K562 (cell line): ENCODE results near the gene RBPMS2. TPM values are rescaled to one million over a fixed set of nuclear protein-coding genes. Genes with fewer than 3 reads are reported as not detected.

Experiments
- CHD4 ChIP-seq: fragments of 200-600 bp; sonication (generic); IDR thresholded peaks from 3 replicates; pipeline ENCODE4 v1.6.1; 2012; ENCODE audit warnings: low read depth, mild to moderate bottlenecking, mixed read lengths, low read length, inconsistent platforms; ENCODE audit not compliant: insufficient read depth, insufficient replicate concordance, poor library complexity, severe bottlenecking
- DIDO1 ChIP-seq: fragments of 450-650 bp; IDR thresholded peaks from 2 replicates; pipeline ENCODE4 v1.6.1; 2016; ENCODE audit warnings: low read depth, missing biosample characterization, missing genetic modification characterization
- E2F5 ChIP-seq: sonication (generic); formaldehyde crosslinking; IDR thresholded peaks from 2 replicates; pipeline ENCODE4 v1.8.0; 2022; ENCODE audit warnings: mild to moderate bottlenecking, missing genetic modification reagents
- FOXP1 ChIP-seq: sonication (generic); formaldehyde crosslinking; IDR thresholded peaks from 2 replicates; pipeline ENCODE4 v1.8.0; 2022; ENCODE audit warnings: mild to moderate bottlenecking, missing genetic modification reagents
- KAT8 ChIP-seq: fragments of 450-650 bp; IDR thresholded peaks from 2 replicates; pipeline ENCODE4 v1.6.1; 2016; ENCODE audit warnings: low read depth, mild to moderate bottlenecking
- KHSRP ChIP-seq: fragments of 450-650 bp; IDR thresholded peaks from 2 replicates; pipeline ENCODE4 v1.6.1; 2017
- L3MBTL2 ChIP-seq: fragments of 450-650 bp; IDR thresholded peaks from 2 replicates; pipeline ENCODE4 v1.6.1; 2016; ENCODE audit warnings: mild to moderate bottlenecking, moderate library complexity
- MYNN ChIP-seq, 2 experiments: sonication (generic); formaldehyde crosslinking in 1 of 2; IDR thresholded peaks; 2 replicates each; pipeline versions ENCODE4 v1.5.0 to v1.6.1; 2016 to 2020; ENCODE audit warnings: antibody characterized with exemption in 1 of 2, missing genetic modification reagents in 1 of 2
- NBN ChIP-seq: fragments of 450-650 bp; IDR thresholded peaks from 2 replicates; pipeline ENCODE4 v1.6.1; 2016; ENCODE audit warnings: low read depth, mild to moderate bottlenecking
- NCOR1 ChIP-seq: fragments of 450-650 bp; IDR thresholded peaks from 2 replicates; pipeline ENCODE4 v1.6.1; 2016; ENCODE audit warnings: mild to moderate bottlenecking, moderate library complexity
- NFIC ChIP-seq: fragments of 450-650 bp; IDR thresholded peaks from 2 replicates; pipeline ENCODE4 v1.6.1; 2017; ENCODE audit warnings: mild to moderate bottlenecking, inconsistent platforms
- PHTF2 ChIP-seq: fragments of 250-450 bp; sonication (Bioruptor Pico); IDR thresholded peaks from 2 replicates; pipeline ENCODE4 v1.5.0; 2021; ENCODE audit warnings: mild to moderate bottlenecking
- POLR2B ChIP-seq: fragments of 450-650 bp; IDR thresholded peaks from 2 replicates; pipeline ENCODE4 v1.6.1; 2018; ENCODE audit warnings: low read depth; ENCODE audit not compliant: partially characterized antibody
- RAD21 ChIP-seq, 2 experiments: fragments of 250-450 bp in 1 of 2; fragments of 450-650 bp in 1 of 2; sonication (Bioruptor Pico) in 1 of 2; formaldehyde crosslinking in 1 of 2; IDR thresholded peaks in 1 of 2; conservative IDR thresholded peaks in 1 of 2; 2 replicates each; pipeline versions ENCODE4 v1.4.0 to v1.8.0; 2020 to 2022; ENCODE audit warnings: mild to moderate bottlenecking in 2 of 2, moderate library complexity in 1 of 2
- SREBF2 ChIP-seq: sonication (generic); formaldehyde crosslinking; IDR thresholded peaks from 2 replicates; pipeline ENCODE4 v1.4.0; 2020; ENCODE audit warnings: mild to moderate bottlenecking, missing genetic modification reagents
- SRSF3 ChIP-seq: fragments of 200-400 bp; formaldehyde crosslinking; IDR thresholded peaks from 2 replicates; pipeline ENCODE4 v1.6.1; 2016; ENCODE audit warnings: mild to moderate bottlenecking, low read length, moderate library complexity; ENCODE audit not compliant: insufficient read depth
- TBL1XR1 ChIP-seq, 2 experiments: IDR thresholded peaks; 2 replicates each; pipeline ENCODE4 v1.6.1; 2012; ENCODE audit warnings: improper control_type of control experiment in 2 of 2, low read length in 2 of 2, mild to moderate bottlenecking in 1 of 2
- ZFX ChIP-seq: sonication (generic); formaldehyde crosslinking; IDR thresholded peaks from 2 replicates; pipeline ENCODE4 v1.8.0; 2022; ENCODE audit warnings: mild to moderate bottlenecking, missing genetic modification reagents, moderate library complexity
- ZNF212 ChIP-seq: fragments of 450-650 bp; formaldehyde crosslinking; IDR thresholded peaks from 2 replicates; pipeline ENCODE4 v1.4.0; 2020; ENCODE audit warnings: mild to moderate bottlenecking
- ZNF354B ChIP-seq: fragments of 250-450 bp; sonication (Bioruptor Pico); IDR thresholded peaks from 2 replicates; pipeline ENCODE4 v1.4.0; 2020
- ZNF551 ChIP-seq: fragments of 250-450 bp; sonication (Bioruptor Pico); IDR thresholded peaks from 2 replicates; pipeline ENCODE4 v1.5.0; 2021; ENCODE audit warnings: mild to moderate bottlenecking, moderate library complexity
- ZNF609 ChIP-seq: sonication (generic); formaldehyde crosslinking; IDR thresholded peaks from 2 replicates; pipeline ENCODE4 v1.8.1; 2023; ENCODE audit warnings: missing genetic modification reagents, mild to moderate bottlenecking, borderline replicate concordance
- ZNF79 ChIP-seq: fragments of 250-450 bp; sonication (Bioruptor Pico); IDR thresholded peaks from 2 replicates; pipeline ENCODE4 v1.4.0; 2020; ENCODE audit warnings: low read depth, mild to moderate bottlenecking, moderate library complexity
- ZSCAN29 ChIP-seq: fragments of 450-650 bp; IDR thresholded peaks from 2 replicates; pipeline ENCODE4 v1.6.1; 2017
- polyA plus RNA-seq, 8 experiments: library from polyadenylated mRNA; depleted of rRNA in 4 of 8; stranded (reverse) in 5 of 8; unstranded in 3 of 8; fragments of >200 nt; fragmentation: Nextera tagmentation in 2 of 8; fragmentation: Illumina TruSeq in 1 of 8; extraction: Ambion mirVana in 2 of 8; extraction: Trizol in 1 of 8; gene quantifications; 2 replicates each; pipeline versions ENCODE4 v1.2.1 to v1.2.3, GENCODE V29; 2011 to 2014; ENCODE audit warnings: inconsistent platforms in 1 of 8, missing spikeins in 1 of 8
- total RNA-seq, 7 experiments: library from RNA; depleted of rRNA in 6 of 7; stranded (reverse); fragments of >200 nt in 6 of 7; fragmentation: Illumina TruSeq in 2 of 7; extraction: Trizol in 2 of 7; gene quantifications; 2 replicates each; pipeline versions ENCODE4 v1.2.1 to v1.2.3, GENCODE V29; 2011 to 2021; ENCODE audit warnings: low replicate concordance in 1 of 7

RBPMS2 gene
- total and polyA plus RNA-seq, 9 of the 15 experiments (the other 6 are each of a cell fraction or from before 2014, with no cell fraction given), result 0.11 to 2.6 (median 0.37) TPM; not detected in 1

GRCh38 chr15:64731012-64731804 is 44.2 kb downstream of the RBPMS2 start (continued):
- TF ChIP-seq ZNF79 (CRISPR knock-in tag), result no peak
- no peak for TF ChIP-seq NBN
- TF ChIP-seq NFIC, result peak; percentile 5; the same call in 1 of the 2 replicates
- TF ChIP-seq CHD4, result no peak
- no peak for TF ChIP-seq SREBF2 (CRISPR knock-in tag)
- no peak for TF ChIP-seq ZSCAN29
- TF ChIP-seq NCOR1, result no peak
- no peak for TF ChIP-seq SRSF3
- TF ChIP-seq KHSRP, result no peak
- TF ChIP-seq ZNF609 (CRISPR knock-in tag), result no peak
- TF ChIP-seq L3MBTL2, result 0 out of 2 replicates have a peak, but pooled peaks have one; percentile 15
- TF ChIP-seq PHTF2 (CRISPR knock-in tag), result no peak
- TF ChIP-seq RAD21 (CRISPR knock-in tag; conservative IDR thresholded peaks at IDR 0.05 in 1 of 2, IDR thresholded peaks at IDR 0.05 in 1 of 2), result peak; percentile 92 to 97
- no peak for TF ChIP-seq ZFX (CRISPR knock-in tag)
- TF ChIP-seq E2F5 (CRISPR knock-in tag), result no peak
- TF ChIP-seq DIDO1, result no peak
- no peak for TF ChIP-seq TBL1XR1 (IDR thresholded peaks at IDR 0.05; ENCODE audit: low read length in 2 of 2)
- no peak for TF ChIP-seq ZNF551 (CRISPR knock-in tag)
- TF ChIP-seq FOXP1 (CRISPR knock-in tag), result 0 out of 2 replicates have a peak, but pooled peaks have one; percentile 39
- TF ChIP-seq MYNN (IDR thresholded peaks at IDR 0.05), result 0 out of 2 replicates have a peak, but pooled peaks have one; percentile 49
- no peak for TF ChIP-seq MYNN (CRISPR knock-in tag; IDR thresholded peaks at IDR 0.05)
- no peak for TF ChIP-seq ZNF354B (CRISPR knock-in tag)
- no peak for TF ChIP-seq KAT8
- no peak for TF ChIP-seq ZNF212 (CRISPR knock-in tag)
- TF ChIP-seq POLR2B, result no peak
